ENCODE results near the gene ZNF688. TPM values are rescaled to one million over a fixed set of nuclear protein-coding genes. Genes with fewer than 3 reads are reported as not detected.

ZNF688 gene
- total and polyA plus RNA-seq, 2 of the 13 experiments (the other 11 are each of a cell fraction or from before 2014, with no cell fraction given) = 2.4 to 5.4 TPM

DNA sequence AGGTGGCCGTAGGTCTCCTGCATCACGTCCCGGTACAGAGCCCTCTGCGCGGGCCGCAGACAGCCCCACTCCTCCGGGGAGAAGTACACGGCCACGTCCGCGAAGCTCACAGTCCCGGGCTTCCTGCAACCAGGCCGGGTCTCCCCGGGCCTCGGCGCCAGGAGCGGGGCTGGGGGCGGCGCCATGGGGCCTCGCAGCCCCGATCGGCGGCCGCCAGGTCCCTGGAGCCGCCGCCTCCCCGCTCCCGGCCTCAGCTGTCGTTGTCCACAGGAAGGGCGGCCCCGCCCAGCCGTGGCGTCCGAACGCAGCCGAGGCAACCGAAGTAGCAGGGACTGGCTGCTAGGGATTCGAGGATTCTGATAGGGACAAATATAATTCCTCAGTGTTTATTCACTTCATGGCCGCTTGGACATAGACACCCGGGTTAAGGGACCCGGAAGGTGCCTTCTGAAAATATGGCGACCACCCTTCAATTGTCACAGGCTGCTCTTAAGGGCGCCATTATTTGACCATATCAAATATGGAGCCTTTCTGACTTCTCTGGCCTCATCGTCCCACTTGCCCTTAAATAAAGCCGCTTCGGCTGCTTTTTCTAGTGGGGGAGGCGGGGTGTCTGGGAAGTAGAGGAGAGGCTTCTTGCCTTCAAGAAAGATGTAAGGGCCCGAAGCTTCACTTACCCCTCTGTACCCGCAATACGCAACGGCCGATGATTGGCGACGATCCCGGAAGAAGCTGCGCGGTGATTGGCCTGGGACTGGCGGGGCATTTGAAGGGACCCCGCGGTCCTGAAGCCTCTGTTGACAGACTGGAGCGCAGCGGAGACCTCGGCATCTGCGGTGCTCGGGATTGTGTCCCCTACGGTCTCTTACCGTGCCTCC is at the start of gene ZNF688 (continued):
- TF ChIP-seq, protein P1, sequence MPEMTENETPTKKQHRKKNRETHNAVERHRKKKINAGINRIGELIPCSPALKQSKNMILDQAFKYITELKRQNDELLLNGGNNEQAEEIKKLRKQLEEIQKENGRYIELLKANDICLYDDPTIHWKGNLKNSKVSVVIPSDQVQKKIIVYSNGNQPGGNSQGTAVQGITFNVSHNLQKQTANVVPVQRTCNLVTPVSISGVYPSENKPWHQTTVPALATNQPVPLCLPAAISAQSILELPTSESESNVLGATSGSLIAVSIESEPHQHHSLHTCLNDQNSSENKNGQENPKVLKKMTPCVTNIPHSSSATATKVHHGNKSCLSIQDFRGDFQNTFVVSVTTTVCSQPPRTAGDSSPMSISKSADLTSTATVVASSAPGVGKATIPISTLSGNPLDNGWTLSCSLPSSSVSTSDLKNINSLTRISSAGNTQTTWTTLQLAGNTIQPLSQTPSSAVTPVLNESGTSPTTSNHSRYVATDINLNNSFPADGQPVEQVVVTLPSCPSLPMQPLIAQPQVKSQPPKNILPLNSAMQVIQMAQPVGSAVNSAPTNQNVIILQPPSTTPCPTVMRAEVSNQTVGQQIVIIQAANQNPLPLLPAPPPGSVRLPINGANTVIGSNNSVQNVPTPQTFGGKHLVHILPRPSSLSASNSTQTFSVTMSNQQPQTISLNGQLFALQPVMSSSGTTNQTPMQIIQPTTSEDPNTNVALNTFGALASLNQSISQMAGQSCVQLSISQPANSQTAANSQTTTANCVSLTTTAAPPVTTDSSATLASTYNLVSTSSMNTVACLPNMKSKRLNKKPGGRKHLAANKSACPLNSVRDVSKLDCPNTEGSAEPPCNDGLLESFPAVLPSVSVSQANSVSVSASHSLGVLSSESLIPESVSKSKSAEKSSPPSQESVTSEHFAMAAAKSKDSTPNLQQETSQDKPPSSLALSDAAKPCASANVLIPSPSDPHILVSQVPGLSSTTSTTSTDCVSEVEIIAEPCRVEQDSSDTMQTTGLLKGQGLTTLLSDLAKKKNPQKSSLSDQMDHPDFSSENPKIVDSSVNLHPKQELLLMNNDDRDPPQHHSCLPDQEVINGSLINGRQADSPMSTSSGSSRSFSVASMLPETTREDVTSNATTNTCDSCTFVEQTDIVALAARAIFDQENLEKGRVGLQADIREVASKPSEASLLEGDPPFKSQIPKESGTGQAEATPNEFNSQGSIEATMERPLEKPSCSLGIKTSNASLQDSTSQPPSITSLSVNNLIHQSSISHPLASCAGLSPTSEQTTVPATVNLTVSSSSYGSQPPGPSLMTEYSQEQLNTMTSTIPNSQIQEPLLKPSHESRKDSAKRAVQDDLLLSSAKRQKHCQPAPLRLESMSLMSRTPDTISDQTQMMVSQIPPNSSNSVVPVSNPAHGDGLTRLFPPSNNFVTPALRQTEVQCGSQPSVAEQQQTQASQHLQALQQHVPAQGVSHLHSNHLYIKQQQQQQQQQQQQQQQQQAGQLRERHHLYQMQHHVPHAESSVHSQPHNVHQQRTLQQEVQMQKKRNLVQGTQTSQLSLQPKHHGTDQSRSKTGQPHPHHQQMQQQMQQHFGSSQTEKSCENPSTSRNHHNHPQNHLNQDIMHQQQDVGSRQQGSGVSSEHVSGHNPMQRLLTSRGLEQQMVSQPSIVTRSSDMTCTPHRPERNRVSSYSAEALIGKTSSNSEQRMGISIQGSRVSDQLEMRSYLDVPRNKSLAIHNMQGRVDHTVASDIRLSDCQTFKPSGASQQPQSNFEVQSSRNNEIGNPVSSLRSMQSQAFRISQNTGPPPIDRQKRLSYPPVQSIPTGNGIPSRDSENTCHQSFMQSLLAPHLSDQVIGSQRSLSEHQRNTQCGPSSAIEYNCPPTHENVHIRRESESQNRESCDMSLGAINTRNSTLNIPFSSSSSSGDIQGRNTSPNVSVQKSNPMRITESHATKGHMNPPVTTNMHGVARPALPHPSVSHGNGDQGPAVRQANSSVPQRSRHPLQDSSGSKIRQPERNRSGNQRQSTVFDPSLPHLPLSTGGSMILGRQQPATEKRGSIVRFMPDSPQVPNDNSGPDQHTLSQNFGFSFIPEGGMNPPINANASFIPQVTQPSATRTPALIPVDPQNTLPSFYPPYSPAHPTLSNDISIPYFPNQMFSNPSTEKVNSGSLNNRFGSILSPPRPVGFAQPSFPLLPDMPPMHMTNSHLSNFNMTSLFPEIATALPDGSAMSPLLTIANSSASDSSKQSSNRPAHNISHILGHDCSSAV (CRISPR knock-in tag; IDR thresholded peaks at IDR 0.05; ENCODE audit: borderline replicate concordance) = no peak
- peak; percentile 85 for TF ChIP-seq KAT8 (CRISPR knock-in tag; IDR thresholded peaks at IDR 0.05)
- peak; percentile 83 for TF ChIP-seq ZNF746 (CRISPR knock-in tag; IDR thresholded peaks at IDR 0.05)
- no peak for TF ChIP-seq ZBTB8A (CRISPR knock-in tag; IDR thresholded peaks at IDR 0.05; ENCODE audit: borderline replicate concordance, low read depth)
- TF ChIP-seq ATF2 (CRISPR knock-in tag; IDR thresholded peaks at IDR 0.05) = peak; percentile 57
- peak; percentile 67 for TF ChIP-seq ZSCAN20 (CRISPR knock-in tag; IDR thresholded peaks at IDR 0.05; ENCODE audit: borderline replicate concordance)
- 0 out of 2 replicates have a peak, but pooled peaks have one; percentile 46 for TF ChIP-seq PRMT3 (CRISPR knock-in tag; IDR thresholded peaks at IDR 0.05; ENCODE audit: borderline replicate concordance, low read depth)
- no peak; the same call in 1 of the 2 replicates for TF ChIP-seq ZFP41 (CRISPR knock-in tag; IDR thresholded peaks at IDR 0.05; ENCODE audit: borderline replicate concordance)
- TF ChIP-seq, protein P2, sequence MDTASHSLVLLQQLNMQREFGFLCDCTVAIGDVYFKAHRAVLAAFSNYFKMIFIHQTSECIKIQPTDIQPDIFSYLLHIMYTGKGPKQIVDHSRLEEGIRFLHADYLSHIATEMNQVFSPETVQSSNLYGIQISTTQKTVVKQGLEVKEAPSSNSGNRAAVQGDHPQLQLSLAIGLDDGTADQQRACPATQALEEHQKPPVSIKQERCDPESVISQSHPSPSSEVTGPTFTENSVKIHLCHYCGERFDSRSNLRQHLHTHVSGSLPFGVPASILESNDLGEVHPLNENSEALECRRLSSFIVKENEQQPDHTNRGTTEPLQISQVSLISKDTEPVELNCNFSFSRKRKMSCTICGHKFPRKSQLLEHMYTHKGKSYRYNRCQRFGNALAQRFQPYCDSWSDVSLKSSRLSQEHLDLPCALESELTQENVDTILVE (CRISPR knock-in tag; IDR thresholded peaks at IDR 0.05) = peak; percentile 57; the same call in 1 of the 2 replicates
- TF ChIP-seq THYN1 (CRISPR knock-in tag; IDR thresholded peaks at IDR 0.05; ENCODE audit: borderline replicate concordance, low read depth) = 0 out of 2 replicates have a peak, but pooled peaks have one; percentile 48
- TF ChIP-seq ZNF605 (CRISPR knock-in tag; IDR thresholded peaks at IDR 0.05) = peak; percentile 88
- no peak for TF ChIP-seq IKZF1 (IDR thresholded peaks at IDR 0.05)
- TF ChIP-seq HDAC1 (CRISPR knock-in tag; IDR thresholded peaks at IDR 0.05) = peak; percentile 100

Data from HepG2 (cell line).